Activated T-cell treated with anti-CD3 and anti-CD28 coated beads for 48 hours (primary cell): ENCODE results near the gene CFHR3.
"Not testable (repeated sequence)": the region's sequence is repeated elsewhere in the genome, so short reads cannot be mapped to it uniquely, and the experiment has no call there.

ENCODE experiments used
- DNase-seq: peaks from one replicate; pipeline ENCODE4 v3.0.0-alpha.2; 2020; ENCODE audit warnings: low read depth

The CFHR3 gene

DNA sequence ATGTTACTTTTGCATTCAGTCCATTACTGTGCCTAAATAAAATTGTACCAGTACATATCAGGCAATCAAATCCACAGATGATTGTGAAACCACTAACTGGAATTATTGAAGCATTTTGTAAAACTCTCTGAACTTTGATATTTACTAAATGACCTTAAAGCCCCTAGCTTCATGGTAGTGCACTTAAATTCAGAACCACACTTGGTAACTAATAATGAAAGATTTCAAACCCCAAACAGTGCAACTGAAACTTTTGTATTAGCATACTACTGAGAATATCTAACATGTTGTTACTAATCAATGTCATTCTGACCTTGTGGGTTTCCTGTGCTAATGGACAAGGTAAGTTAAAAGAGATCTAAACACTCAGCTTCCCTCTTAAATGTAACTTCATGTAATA, at the start of gene CFHR3:
Gene CFHR3 (plus strand): TSS at position 238 of the 400 bp plus-strand sequence. CDS start 47 bp downstream, at position 285.
- no peak for DNase-seq

- DNase-seq, result no peak
Observed at GRCh38 chr1:196732526-196732925, 42.1 kb upstream of the CFHR3 start.

DNA sequence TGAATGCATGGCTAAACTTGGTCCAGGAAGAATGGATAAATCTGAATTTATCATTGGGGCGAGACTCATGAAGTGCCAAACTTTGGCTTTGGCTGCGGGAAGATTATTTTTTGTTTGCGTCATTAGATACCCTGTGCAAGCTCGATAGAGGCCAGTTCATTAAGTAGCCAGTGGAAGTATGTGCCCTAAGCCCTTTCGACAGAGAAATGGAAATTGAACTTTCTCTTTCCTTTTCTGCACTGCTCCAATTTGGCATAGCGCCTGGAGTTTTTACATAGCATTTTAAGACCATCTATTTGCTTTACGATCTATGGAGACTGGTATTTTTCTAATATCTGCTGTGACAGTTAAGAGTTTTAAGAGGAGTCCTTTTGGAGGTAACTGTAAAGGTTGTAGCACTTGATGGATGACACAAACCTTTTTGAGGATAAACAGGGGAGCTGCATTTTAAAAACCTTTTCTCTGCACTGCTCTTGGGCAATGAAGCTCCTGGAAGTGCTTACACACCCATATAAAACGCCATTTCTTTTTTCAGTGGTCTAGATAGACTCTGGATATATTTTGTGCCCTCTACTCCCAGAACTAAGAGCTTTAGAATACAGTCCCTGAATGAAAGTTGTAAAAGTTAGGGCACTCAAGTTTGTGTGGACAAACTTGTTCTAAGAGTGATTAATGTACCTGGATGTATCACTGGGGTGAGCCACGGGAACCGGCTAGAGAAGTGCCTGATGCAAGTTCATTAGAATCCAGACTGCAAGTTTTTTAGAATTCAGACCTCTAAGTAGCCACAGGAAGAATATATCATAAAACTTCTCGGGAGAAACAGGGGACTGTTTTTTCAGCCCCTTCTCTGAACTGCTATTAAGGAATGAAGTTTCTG, 41.3 kb upstream of the CFHR3 start:
- no peak for DNase-seq

GRCh38 chr1:196734006-196734405, 40.6 kb upstream of the CFHR3 start:
- DNase-seq, result no peak

DNA sequence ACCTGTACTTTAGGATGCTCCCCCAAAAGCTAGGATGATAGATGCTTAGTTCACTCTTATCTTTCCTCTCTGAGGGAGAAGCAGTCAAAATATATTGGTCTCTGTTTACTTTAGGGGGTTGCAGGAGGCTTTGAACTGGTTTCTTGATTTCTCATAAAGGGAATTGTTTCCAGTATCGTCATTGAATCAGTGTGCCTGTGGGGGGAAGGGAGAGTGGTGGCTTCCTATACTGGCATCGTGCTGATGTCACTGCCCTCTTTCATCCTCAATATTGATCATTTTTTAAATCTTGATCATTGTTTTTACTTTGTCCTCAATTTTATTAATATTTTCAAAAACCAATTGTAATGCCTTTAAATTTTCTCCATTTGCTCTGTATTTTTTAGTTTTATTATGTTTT, 40.2 kb upstream of the CFHR3 start:
- DNase-seq, result no peak

GRCh38 chr1:196738730-196739129, 35.9 kb upstream of the CFHR3 start:
- DNase-seq, result no peak

DNA sequence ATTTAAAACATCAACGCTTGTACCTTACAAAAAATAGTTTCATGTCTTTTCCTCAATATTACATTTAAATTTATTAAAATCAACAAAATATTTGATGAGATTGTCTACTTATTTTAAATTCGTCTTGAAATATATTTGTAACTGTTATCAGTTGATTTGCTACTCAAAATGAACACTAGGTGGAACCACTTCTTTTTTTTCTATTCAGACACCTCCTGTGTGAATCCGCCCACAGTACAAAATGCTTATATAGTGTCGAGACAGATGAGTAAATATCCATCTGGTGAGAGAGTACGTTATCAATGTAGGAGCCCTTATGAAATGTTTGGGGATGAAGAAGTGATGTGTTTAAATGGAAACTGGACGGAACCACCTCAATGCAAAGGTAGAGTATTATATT, 31.4 kb upstream of the CFHR3 start:
- DNase-seq, result not testable (repeated sequence)

GRCh38 chr1:196765019-196765740, 9.5 kb upstream of the CFHR3 start:
- not testable (repeated sequence) for DNase-seq

GRCh38 chr1:196769823-196770222, 4.8 kb upstream of the CFHR3 start:
- not testable (repeated sequence) for DNase-seq

GRCh38 chr1:196773713-196774112, 927 bp upstream of the CFHR3 start:
- DNase-seq, result no peak

DNA sequence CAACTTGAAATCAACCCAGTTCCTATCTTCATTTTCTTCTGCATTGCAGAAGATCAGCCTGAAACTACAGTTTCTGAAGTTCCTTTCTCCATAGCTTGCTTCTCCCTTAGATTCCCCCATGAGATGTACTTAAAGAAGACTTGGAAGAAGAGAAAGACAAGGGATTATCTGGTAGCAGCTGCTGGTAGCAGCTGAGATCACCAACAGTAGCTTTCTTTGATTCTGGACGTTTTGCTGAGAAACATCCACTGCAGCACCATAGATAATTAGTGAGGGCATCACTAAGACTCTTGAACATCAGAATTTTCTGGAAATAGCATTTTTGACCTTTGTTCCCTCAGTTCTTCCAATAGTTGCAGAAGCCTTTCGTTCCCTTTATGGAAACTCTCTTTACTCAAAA, 465 bp upstream of the CFHR3 start:
- DNase-seq, result no peak

DNA sequence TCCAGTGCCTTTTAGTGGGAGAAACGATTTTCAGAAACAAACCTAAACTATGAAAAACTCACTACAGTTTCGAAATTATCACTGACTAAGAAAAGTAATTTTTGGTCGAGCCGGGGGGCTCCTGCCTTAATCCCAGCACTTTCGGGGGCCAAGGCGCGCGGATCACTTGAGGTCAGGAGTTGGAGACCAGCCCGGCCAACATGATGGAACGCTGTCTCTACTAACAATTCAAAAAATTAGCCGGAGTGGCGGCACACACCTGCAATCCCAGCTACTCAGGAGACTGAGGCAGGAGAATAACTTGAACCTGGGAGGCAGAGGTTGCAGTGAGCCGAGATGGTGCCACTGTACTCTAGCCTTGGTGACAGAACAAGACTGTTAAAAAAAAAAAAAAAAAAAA, 3.0 kb downstream of the CFHR3 start:
- no peak for DNase-seq

DNA sequence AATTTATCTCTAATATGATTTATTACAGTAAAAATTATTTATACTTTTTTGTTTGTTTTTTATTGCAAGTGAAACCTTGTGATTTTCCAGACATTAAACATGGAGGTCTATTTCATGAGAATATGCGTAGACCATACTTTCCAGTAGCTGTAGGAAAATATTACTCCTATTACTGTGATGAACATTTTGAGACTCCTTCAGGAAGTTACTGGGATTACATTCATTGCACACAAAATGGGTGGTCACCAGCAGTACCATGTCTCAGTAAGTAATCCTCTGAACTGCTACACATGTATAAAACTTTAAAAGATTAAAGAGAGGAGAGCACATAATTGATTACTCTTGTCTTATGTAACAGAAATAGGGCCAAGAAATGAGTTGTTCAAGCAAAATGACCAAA, 4.5 kb downstream of the CFHR3 start:
- no peak for DNase-seq

DNA sequence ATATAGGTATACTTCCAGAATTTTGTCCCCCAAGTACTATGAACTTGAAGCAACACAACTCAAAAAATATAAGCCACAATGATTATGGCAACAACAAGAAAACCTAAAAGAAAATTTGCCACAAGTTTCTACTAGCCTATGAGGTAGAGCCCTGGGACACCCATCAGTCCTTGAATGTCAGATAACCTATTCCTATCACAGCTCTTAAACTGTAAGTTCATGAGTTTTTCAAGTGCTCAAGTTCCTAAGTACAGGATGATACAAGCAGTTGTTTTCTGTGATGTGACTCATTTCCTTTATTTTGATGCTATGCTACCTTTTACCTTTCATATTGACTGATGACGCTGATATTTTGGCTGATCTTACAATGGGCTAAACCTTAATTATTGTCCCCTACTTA, 16.6 kb downstream of the CFHR3 start:
- DNase-seq, result not testable (repeated sequence)

GRCh38 chr1:196794103-196794502, 19.5 kb downstream of the CFHR3 start:
- not testable (repeated sequence) for DNase-seq

DNA sequence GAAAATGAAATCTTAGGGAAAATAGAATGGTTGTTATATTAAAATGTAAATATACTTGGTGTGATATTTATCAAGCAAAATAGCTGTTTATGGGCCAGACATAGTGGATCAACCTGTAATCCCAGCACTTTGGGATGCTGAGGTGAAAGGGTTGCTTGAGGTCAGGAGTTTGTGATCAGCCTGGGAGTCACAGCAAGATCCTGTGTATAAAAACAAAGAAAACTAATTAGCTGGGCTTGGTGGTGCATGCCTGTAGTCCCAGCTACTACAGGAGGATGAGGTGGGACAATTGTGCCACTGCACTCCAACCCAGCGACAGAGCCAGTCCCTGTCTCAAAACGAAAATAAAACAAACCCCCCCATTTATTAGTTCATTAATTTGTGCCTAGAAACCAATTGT, 23.3 kb downstream of the CFHR3 start:
- DNase-seq, result no peak

GRCh38 chr1:196801920-196802319, 27.3 kb downstream of the CFHR3 start:
- not testable (repeated sequence) for DNase-seq

DNA sequence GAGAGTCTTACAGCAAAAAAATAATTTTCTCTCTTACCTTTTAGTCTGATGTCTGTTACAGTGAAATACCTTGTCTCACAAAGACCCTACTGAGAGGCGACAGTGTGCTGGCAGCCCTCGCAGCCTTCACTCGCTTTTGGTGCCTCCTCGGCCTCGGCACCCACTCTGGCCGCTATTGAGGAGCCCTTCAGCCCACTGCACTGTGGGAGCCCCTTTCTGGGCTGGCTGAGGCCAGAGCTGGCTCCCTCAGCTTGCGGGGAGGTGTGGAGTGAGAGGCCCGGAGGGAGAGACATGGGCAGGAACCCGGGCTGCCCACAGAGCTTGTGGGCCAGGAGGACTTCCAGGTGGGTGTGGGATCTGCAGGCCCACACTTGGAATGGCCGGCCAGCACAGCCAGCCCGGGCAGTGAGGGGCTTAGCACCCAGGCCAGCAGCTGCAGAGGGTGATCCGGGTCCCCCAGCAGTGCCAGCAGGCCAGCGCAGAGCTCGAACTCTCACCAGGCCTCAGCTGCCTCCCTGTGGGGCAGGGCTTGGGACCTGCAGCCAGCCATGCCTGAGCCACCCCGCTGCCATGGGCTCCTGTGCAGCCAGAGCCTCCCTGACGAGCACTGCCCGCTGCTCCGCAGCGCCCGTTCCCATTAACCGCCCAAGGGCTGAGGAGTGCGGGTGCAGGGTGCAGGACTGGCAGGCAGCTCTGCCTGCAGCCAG, 34.0 kb downstream of the CFHR3 start:
- DNase-seq, result no peak

DNA sequence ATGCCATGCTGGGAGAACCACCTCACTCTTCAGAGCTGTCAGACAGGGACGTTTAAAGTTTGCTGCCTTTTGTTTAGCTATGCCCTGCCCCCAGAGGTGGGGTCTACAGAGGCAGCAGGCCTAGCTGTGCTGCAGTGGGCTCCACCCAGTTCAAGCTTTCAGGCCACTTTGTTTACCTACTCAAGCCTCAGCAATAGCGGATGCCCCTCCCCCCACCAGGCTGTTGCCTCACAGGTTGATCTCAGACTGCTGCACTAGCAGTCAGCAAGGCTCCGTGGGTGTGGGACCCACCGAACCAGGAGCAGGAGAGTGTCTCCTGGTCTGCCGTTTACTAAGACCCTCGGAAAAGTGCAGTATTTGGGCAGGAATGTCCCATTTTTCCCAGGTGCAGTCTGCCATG, 42.8 kb downstream of the CFHR3 start:
- DNase-seq, result not testable (repeated sequence)

- not testable (repeated sequence) for DNase-seq
Observed at GRCh38 chr1:196819531-196819930, 44.9 kb downstream of the CFHR3 start, which contains the start of gene CFHR1. TSS of gene CFHR1 (plus strand) at chr1:196819731. CDS start at chr1:196819845, 114 bp downstream.

GRCh38 chr1:196827860-196828259, 53.2 kb downstream of the CFHR3 start:
- DNase-seq, result not testable (repeated sequence)
